HG03097 (cell line): Measurements from ENCODE around the gene CACNA1H.
"Not testable (repeated sequence)": the region's sequence is repeated elsewhere in the genome, so short reads cannot be mapped to it uniquely, and the experiment has no call there.

Experiments
- ATAC-seq: cut with Tn5 transposase; IDR thresholded peaks from one replicate; pipeline ENCODE4 v1.9.1; 2021; ENCODE audit not compliant: unreplicated experiment, low FRiP score

Gene CACNA1H

DNA sequence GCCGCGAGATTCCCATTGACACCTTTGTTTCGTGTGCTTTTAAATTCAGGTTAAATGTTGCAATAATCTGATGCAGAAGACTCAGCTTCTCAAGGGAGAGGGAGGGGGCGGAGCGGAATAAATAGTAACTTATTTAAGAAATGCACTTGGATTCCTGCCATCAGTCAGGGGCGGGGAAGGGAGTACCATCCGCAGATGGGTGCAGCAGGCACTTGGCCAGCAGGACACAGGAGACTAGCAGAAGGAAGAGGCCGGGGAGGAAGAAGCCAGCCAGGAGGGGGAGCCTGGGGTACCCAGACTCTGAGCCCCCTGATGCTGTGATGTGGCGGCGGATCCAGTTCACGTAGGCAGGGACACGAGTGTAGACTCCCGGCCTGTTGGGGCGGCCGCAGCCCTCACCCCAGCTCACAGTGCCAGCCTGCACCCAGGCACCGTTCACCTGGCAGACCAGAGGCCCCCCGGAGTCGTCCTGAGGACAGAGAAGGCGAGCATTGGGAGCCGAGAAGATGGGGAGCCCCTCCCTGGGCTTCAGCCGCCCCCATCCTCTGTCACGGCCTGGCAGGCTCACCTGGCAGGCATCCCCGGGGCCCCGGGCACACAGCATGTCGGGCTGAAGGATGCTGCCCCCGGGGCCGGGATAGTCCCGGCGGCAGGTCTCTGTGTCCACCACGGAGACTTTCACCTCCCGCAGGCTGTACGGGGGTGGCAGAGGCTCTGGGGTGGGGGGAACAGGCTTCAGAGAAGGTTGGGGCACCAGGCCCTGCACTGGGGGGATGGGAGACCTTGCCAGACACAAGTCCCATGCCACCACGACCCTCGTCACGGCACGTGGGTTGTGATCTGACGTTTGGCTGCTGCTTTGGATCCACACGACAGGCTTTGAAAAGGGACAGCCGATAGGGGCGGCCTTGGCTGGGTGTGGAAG is 69.0 kb downstream of the CACNA1H start:
- ATAC-seq: no peak

DNA sequence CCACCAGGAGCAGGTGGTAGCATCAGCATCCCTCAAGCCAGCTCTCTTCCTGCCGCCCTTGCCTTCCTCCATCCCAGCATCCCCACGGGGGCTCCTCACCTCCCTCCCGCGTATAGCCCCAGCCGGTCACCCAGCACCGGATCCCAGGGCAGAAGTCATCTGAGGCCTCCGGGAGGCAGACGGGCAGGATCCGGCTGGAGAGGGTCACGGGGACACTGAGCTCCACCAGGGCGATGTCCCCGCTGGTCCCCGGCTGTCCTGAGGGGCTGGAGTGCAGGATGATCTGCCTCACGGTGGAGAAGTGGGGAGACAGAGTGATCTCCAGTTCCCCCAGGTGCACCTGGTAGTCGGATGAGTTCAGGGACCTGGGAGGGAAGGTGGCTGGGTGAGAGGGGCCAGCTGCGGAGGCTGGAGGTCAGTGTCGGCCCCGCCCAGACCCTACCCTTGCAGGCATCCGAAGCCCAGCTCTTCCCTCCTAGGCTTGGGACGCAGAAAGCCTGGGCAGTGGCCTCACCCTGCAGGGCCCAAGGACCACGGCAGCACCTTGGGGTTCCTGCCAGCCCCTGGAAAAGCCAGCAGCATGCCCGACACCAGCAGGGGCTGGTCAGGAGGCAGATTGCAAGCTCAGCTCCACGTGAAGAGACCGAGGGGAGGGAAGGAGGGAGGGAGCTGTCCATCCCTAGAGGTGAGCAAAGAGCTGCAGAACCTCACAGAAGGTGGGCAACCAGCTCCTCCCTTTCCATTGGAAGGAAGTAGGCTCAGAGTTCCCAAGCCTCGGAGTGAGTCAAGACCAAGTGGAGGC is 69.8 kb downstream of the CACNA1H start:
- ATAC-seq: no peak

DNA sequence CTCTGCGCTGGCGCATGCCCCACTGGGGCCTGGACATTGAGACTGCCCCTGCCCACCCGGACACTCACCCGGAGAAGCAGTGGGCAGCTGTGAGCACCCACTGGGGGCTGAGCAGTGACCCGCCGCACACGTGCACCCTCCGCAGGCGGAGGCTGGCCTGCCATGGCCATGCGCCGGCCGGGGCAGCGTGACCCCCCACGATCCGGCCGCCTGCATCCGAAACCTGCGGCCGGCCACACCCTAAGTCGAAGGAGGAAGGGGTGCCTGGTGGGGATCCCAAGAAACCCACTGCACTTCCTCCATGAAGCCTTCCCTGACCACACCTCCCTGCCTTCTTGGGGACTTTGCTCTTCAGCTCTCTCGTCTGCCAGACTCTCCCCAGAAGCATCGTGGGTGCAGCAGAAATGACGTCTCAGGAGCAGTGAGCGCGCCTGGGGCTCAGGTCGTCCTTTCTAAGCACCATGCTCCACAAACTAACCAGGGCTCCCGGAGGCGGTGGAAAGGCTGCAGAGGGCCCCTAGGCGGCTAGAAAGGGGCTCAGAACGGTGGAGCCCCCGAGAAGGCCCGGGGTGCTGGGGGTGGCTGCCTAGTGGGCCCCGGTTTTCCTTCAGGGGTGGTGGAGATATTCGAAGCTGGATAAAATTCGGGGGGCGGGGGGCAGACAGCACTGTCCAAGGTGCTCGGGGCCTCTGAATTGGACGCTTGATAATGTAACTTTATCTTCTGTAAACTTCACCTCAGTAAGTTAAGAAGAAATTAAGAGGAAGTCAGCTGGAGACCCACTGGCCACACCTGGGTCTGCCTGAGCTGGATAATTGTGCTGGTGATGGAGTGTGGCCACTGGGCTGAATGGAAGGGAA is 70.7 kb downstream of the CACNA1H start:
- ATAC-seq: no peak

DNA sequence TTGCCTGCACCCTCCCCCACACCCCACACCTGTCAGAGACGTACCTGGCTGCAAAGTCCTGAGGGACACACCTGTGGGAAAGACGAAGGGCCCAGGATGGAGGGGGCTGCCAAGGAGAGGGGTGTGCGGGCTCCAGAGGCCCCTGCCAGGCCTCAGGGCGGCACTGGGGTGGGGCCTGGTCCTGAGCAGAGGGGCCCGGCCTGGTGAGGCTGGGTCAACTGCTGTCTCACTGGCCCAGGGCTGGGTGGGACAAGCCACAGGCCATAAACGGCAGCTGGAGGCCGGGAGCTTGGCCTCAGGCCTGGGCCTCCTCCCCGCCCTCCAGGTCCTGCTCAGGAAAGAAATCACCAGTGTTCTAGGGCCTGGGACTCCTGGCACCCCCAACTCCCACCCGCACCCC is 71.7 kb downstream of the CACNA1H start:
- no peak for ATAC-seq

DNA sequence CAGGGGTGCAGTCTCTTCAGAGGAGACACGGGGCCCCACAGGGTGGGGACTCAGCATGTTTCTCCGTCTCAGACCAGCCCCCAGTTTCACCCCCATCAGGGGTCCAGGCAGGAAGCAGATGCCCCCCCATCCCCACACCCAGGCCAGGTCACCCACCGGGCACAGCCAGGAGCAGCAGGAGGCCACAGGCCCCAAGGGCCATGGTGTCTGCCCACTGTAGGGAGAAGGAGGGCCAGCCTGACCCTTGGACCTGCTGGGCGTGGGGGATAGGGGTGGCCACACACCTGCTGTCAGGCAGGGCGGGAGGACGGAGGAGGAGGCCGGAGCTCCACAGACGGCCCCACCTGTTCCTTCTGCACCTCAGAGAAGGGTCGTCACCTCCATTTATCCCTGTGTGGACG is 72.1 kb downstream of the CACNA1H start, which contains the start of gene TPSG1:
TPSG1 (minus strand) TSS at position 218 of the 401 bp plus-strand sequence; CDS start at position 202, 16 bp downstream.
- no peak for ATAC-seq

DNA sequence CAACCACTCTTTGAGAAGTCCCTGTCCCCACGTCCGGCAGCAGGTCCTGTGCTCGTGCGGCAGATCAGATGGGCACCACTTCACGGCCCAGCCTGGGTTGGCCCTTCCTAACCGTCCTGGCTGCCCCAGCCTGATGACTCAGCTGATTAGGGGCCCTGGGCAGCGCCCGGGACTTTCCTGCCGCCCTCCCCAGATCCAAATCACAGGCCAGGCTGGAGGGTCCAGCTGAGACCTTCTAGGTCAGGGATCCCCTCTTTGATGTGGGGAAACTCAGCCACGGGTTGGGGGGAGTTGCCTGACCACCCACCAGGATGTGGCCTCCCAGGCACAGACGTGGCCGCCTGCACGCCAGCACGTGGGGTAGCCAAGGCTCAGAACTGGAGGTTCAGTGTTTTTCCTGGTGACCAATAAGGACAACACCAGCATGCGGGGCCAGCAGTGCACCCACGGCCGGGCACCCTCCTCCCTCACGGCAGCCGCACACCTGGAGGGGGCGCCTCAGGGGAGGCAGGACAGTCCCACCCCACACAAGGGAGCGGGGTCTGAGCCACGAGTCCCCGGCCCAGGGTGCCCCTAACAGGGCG is 72.9 kb downstream of the CACNA1H start:
- ATAC-seq: not testable (repeated sequence)

DNA sequence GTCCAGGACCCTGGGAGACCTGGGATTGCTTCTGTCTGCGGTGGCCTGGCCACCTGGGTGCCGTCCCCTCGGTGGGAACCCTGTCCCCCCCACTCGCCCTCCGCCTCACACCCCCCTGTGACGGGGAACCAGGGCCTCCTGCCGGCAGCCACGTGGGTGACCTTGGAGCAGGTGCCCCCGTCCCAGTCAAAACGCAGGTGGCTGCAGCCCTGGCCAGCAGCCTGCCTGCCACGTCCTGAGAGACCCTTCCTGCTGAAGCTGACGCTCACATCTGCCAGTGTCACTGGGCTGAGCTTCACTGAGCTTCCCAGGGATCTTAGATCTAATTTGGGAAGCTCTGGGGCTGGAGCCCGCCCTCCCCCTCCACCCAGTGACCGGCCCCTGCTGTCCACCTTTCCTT is 73.8 kb downstream of the CACNA1H start:
- not testable (repeated sequence) for ATAC-seq

DNA sequence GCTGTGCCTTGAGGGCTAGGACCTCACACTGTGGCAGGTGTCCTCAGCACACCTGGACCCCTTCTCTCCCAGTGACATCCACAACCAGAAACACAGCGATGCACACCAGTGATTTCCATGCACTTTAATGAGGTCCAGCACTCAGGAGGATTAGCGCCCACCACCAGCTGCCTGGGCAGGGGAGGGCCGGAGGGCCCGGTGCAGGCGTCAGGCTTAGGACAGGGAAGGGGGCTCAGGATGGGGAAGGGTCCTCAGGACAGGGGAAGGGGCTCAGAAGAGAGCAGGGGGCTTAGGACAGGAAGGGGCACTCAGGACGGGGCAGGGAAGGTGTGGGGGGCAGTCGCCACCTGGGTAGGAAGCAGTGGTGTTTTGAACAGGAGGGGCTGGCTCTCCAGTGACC is 75.3 kb downstream of the CACNA1H start:
- ATAC-seq: not testable (repeated sequence)

DNA sequence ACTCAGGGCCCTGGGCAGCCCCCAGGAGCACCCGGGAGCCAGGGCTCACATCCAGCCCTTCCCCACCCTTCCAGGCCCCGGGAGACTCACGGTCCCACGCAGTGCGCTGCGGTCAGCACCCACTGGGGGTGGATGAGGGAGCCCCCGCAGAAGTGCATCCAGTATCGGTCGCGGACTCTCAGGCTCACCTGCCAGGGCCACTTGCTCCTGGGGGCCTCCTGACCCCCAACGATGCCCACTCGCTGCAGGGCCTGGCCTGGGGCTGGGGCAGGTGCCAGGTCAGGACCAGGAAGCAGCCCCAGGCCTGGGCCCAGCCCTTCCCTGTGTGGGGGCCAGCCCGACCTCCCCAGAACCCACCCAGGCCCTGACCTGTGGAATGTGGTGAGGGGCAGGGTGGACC is 76.6 kb downstream of the CACNA1H start:
- ATAC-seq: not testable (repeated sequence)

DNA sequence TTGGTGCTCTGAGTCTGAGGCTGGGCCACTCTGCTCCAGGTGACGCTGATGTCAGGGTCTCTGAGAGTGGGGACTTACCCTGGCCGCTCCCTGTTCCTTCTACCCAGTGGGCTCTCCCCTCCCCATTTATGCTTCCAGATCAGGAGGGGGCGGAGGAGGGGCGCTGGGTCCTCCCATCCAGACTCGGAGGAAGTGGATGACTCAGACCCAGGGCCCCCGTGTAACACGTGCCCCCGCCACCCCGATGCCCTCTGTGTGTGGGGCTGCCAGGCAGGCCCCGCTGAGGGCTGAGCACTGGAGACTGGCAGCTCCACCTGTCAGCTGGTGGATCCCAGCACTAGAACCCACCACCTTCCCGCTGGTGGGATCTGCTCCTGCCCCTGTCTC is 77.2 kb downstream of the CACNA1H start, which contains the start of gene TPSB2:
TPSB2 (minus strand) TSS at position 101 of the 387 bp plus-strand sequence. CDS start 233 bp downstream, outside the sequence.
- not testable (repeated sequence) for ATAC-seq

DNA sequence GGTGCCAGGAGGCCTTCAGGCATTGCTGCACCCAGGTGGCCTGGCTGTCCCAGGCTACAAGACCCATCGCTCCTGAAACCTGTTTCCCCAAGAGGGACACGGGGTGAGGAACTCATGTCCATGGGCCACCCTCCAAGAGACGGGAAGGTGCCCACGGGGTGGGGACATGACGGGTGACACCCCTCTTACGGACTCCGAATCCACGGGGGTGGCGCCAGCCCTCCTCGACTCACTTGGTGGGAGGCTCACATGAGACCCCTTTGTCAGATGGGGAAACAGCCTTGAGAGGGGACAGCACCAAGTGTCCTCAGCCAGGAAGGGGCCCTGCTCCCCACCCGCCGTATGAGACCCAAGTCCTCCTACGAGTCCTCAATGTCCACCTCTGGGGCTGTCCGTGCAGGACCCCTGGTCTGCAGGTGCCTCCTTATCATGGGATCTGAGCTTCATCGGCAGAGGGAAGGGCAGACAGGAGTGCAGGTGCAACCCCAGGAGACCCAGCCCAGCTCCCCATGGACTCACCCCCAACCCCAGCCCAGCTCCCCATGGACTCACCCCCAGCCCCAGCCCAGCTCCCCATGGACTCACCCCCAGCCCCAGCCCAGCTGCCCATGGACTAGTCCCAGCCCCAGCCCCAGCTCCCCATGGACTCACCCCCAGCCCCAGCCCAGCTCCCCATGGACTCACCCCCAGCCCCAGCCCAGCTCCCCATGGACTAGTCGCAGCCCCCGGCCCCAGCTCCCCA is 77.7 kb downstream of the CACNA1H start:
- not testable (repeated sequence) for ATAC-seq

DNA sequence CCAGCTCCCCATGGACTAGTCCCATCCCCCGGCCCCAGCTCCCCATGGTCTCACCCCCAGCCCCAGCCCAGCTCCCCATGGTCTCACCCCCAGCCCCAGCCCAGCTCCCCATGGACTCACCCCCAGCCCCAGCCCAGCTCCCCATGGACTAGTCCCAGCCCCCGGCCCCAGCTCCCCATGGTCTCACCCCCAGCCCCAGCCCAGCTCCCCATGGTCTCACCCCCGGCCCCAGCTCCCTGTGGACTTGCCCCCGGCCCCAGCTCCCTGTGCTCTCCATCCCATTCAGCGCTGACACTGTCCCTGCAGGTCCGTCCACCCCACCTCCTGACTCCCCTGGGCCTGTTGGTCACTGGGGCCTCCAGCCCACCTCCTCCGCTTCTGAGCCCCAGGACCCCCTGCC is 78.4 kb downstream of the CACNA1H start:
- not testable (repeated sequence) for ATAC-seq

DNA sequence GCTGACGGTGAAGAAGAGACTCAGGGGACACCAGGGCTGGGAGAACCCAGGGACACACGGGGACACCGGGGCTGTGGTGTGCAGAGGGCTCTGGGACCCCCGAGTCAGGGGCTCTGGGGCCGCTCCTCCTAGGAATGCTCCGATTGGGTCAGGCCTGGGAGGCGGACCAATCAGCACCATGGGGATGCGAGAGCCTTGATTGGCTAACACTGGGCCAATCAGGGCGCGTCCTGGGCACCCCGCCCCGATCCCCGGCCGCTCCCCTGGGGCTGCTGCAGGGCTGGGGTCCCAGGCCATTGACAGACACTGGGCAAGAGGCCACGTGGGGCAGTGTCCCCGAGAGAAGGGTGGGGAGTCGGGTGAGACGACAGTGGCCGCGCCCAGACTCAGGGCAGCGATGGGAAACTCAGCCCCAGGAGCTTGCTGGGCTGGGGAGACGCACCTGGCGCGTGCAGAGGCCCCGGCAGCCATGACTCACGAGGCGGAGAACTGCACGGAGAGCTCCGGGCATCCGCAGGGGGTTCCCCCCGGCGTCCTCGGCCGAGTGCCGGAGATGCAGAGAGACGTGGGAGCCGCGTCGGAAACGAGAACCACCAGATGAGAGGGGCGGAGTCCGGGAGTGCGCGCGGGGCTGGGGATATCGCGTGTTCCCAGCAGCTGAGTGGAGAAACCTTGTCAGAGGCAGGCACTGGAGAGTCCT is 79.3 kb downstream of the CACNA1H start:
- not testable (repeated sequence) for ATAC-seq

DNA sequence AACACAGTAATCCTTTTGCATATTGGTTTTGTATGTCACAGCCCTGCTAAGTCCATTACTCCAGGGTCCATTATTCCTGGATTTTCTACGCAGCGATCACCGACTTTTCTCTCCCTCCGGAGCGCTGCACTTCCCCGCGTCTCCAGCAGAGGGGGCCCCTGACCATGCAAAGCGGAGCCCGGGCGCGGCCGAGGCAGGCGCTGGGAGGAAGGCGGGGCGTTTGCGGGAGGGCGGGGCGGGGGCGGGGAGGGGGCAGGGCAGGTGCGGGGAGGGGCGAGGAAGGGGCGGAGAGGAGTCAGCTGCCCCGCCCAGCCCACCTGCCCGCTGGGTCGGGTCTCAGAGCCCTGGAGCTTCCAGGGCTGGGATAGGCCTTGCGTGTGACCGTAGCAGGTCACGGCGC is 83.8 kb downstream of the CACNA1H start:
- ATAC-seq: not testable (repeated sequence)

DNA sequence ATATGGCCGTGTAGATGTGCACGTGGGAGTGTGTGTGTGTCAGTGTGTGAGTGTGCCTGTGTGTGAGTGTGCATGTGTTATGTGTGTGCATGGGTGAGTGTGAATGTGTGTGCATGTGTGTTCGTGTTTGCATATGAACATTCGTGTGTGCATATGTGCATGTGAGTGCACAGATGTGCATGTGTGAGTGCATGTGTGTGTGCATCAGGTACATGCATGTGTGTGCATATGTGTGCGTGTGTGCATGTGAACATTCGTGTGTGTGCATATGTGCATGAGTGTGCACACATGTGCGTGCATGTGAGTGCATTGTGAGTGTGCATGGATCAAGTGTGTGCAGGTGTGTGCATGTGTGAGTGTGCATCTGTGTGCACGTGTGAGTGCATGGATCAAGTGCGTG is 85.1 kb downstream of the CACNA1H start:
- ATAC-seq: no peak

DNA sequence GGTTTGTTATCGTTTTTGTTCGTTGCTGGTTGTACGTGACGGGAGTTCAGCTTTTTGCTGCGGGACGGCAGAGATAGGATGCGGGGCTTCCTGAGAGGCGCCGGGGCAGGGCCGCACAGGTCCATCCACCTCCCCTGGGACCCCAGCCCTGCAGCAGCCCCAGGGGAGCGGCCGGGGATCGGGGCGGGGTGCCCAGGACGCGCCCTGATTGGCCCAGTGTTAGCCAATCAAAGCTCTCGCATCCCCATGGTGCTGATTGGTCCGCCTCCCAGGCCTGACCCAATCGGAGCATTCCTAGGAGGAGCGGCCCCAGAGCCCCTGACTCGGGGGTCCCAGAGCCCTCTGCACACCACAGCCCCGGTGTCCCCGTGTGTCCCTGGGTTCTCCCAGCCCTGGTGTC is 86.0 kb downstream of the CACNA1H start:
- not testable (repeated sequence) for ATAC-seq

DNA sequence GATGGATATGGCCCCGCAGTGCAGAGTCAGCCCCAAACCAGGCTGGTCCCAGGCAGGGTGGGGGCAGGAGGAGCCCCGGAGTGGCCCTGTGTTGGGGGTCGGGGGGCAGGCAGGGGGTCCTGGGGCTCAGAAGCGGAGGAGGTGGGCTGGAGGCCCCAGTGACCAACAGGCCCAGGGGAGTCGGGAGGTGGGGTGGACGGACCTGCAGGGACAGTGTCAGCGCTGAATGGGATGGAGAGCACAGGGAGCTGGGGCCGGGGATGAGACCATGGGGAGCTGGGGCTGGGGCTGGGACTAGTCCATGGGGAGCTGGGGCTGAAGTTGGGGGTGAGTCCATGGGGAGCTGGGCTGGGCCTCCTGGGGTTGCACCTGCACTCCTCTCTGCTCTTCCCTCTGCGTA is 86.7 kb downstream of the CACNA1H start:
- ATAC-seq: not testable (repeated sequence)

DNA sequence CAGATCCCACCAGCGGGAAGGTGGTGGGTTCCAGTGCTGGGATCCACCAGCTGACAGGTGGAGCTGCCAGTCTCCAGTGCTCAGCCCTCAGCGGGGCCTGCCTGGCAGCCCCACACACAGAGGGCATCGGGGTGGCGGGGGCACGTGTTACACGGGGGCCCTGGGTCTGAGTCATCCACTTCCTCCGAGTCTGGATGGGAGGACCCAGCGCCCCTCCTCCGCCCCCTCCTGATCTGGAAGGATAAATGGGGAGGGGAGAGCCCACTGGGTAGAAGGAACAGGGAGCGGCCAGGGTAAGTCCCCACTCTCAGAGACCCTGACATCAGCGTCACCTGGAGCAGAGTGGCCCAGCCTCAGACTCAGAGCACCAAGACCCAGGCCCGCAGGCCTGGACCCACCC is 87.5 kb downstream of the CACNA1H start, which contains the start of gene TPSAB1:
TPSAB1 (plus strand) TSS at position 270 of the 400 bp plus-strand sequence. CDS start 234 bp downstream, outside the sequence.
- not testable (repeated sequence) for ATAC-seq
